K562 (cell line): ENCODE data around the gene ITPR1. TPM values are rescaled to one million over a fixed set of nuclear protein-coding genes. Genes with fewer than 3 reads are reported as not detected.

ENCODE experiments used
- ADNP ChIP-seq: fragments of 200-800 bp; sonication (Bioruptor generic); IDR thresholded peaks from 2 replicates; pipeline ENCODE4 v1.6.1; 2016; ENCODE audit warnings: missing genetic modification characterization, missing compliant biosample characterization
- BCLAF1 ChIP-seq, 2 experiments: fragments of 450-650 bp in 1 of 2; IDR thresholded peaks; 2 replicates each; pipeline ENCODE4 v1.6.1; 2011 to 2017; ENCODE audit warnings: low read depth in 2 of 2, antibody characterized with exemption in 1 of 2, borderline replicate concordance in 1 of 2, low read length in 1 of 2, mild to moderate bottlenecking in 1 of 2, mixed read lengths in 1 of 2; ENCODE audit not compliant: control insufficient read depth in 1 of 2
- DDX20 ChIP-seq: fragments of 450-650 bp; IDR thresholded peaks from 2 replicates; pipeline ENCODE4 v1.6.1; 2016; ENCODE audit warnings: missing genetic modification characterization, low read depth, mild to moderate bottlenecking, missing compliant biosample characterization, moderate library complexity
- DEAF1 ChIP-seq: fragments of 450-650 bp; formaldehyde crosslinking; IDR thresholded peaks from 2 replicates; pipeline ENCODE4 v1.4.0; 2020; ENCODE audit warnings: mild to moderate bottlenecking, moderate library complexity
- ETV1 ChIP-seq: fragments of 450-650 bp; conservative IDR thresholded peaks from 2 replicates; pipeline ENCODE4 v1.6.1; 2016; ENCODE audit warnings: missing genetic modification characterization, control low read depth, low read depth, missing compliant biosample characterization
- GMEB1 ChIP-seq: fragments of 250-450 bp; sonication (Bioruptor Pico); IDR thresholded peaks from 2 replicates; pipeline ENCODE4 v1.4.0; 2020; ENCODE audit warnings: mild to moderate bottlenecking
- ILK ChIP-seq: fragments of 450-650 bp; IDR thresholded peaks from 2 replicates; pipeline ENCODE4 v1.6.1; 2016; ENCODE audit warnings: missing genetic modification characterization, low read depth, mild to moderate bottlenecking, missing compliant biosample characterization, moderate library complexity, borderline replicate concordance
- IRF2 ChIP-seq: sonication (generic); formaldehyde crosslinking; IDR thresholded peaks from 2 replicates; pipeline ENCODE4 v1.8.1; 2022; ENCODE audit warnings: mild to moderate bottlenecking, missing genetic modification reagents
- KLF1 ChIP-seq: fragments of 450-650 bp; IDR thresholded peaks from 2 replicates; pipeline ENCODE4 v1.6.1; 2016; ENCODE audit warnings: missing genetic modification characterization, missing compliant biosample characterization
- LEF1 ChIP-seq: fragments of 450-650 bp; IDR thresholded peaks from 2 replicates; pipeline ENCODE4 v1.6.1; 2016; ENCODE audit warnings: mild to moderate bottlenecking
- MCM7 ChIP-seq, 2 experiments: fragments of 450-650 bp; IDR thresholded peaks; 2 replicates each; pipeline ENCODE4 v1.6.1; 2016 to 2018
- MYC ChIP-seq, 2 experiments: fragments of 250-450 bp in 1 of 2; sonication (Bioruptor Pico) in 1 of 2; IDR thresholded peaks; 2 replicates each; pipeline versions ENCODE4 v1.5.1 to v1.6.1; 2012 to 2021; ENCODE audit warnings: low read depth in 2 of 2, borderline replicate concordance in 1 of 2, improper control_type of control experiment in 1 of 2, low read length in 1 of 2, mild to moderate bottlenecking in 1 of 2, moderate library complexity in 1 of 2
- NFE2 ChIP-seq: IDR thresholded peaks from 2 replicates; pipeline ENCODE4 v1.6.1; 2014; ENCODE audit warnings: antibody characterized with exemption, low read depth
- NFYB ChIP-seq: IDR thresholded peaks from 2 replicates; pipeline ENCODE4 v1.6.1; 2011; ENCODE audit warnings: mild to moderate bottlenecking, moderate library complexity; ENCODE audit not compliant: insufficient read length; ENCODE audit errors: extremely low read depth
- SMARCA5 ChIP-seq: fragments of 450-650 bp; IDR thresholded peaks from 2 replicates; pipeline ENCODE4 v1.6.1; 2016
- TFAM ChIP-seq: fragments of 250-450 bp; sonication (Bioruptor Pico); conservative IDR thresholded peaks from 2 replicates; pipeline ENCODE4 v1.5.0; 2021; ENCODE audit warnings: mild to moderate bottlenecking, moderate library complexity
- ZC3H11A ChIP-seq: IDR thresholded peaks from 2 replicates; pipeline ENCODE4 v1.6.1; 2012; ENCODE audit warnings: low read depth, low read length, improper control_type of control experiment
- ZFX ChIP-seq: sonication (generic); formaldehyde crosslinking; IDR thresholded peaks from 2 replicates; pipeline ENCODE4 v1.8.0; 2022; ENCODE audit warnings: mild to moderate bottlenecking, missing genetic modification reagents, moderate library complexity
- ZNF24 ChIP-seq: fragments of 450-650 bp; IDR thresholded peaks from 2 replicates; pipeline ENCODE4 v1.6.1; 2016
- ZNF253 ChIP-seq: fragments of 250-450 bp; sonication (Bioruptor Pico); conservative IDR thresholded peaks from 2 replicates; pipeline ENCODE4 v1.6.1; 2021; ENCODE audit warnings: mild to moderate bottlenecking
- ZNF282 ChIP-seq: sonication (generic); formaldehyde crosslinking; IDR thresholded peaks from 2 replicates; pipeline ENCODE4 v1.8.1; 2023; ENCODE audit warnings: missing genetic modification reagents
- ZNF449 ChIP-seq: fragments of 250-450 bp; sonication (Bioruptor Pico); IDR thresholded peaks from 2 replicates; pipeline ENCODE4 v1.8.0; 2022; ENCODE audit warnings: moderate library complexity, mild to moderate bottlenecking, inconsistent platforms
- polyA plus RNA-seq, 8 experiments: library from polyadenylated mRNA; depleted of rRNA in 4 of 8; stranded (reverse) in 5 of 8; unstranded in 3 of 8; fragments of >200 nt; fragmentation: Nextera tagmentation in 2 of 8; fragmentation: Illumina TruSeq in 1 of 8; extraction: Ambion mirVana in 2 of 8; extraction: Trizol in 1 of 8; gene quantifications; 2 replicates each; pipeline versions ENCODE4 v1.2.1 to v1.2.3, GENCODE V29; 2011 to 2014; ENCODE audit warnings: inconsistent platforms in 1 of 8, missing spikeins in 1 of 8
- total RNA-seq, 7 experiments: library from RNA; depleted of rRNA in 6 of 7; stranded (reverse); fragments of >200 nt in 6 of 7; fragmentation: Illumina TruSeq in 2 of 7; extraction: Trizol in 2 of 7; gene quantifications; 2 replicates each; pipeline versions ENCODE4 v1.2.1 to v1.2.3, GENCODE V29; 2011 to 2021; ENCODE audit warnings: low replicate concordance in 1 of 7

The ITPR1 gene
- total and polyA plus RNA-seq, 9 of the 15 experiments (the other 6 are each of a cell fraction or from before 2014, with no cell fraction given): 22.4 to 40.0 (median 27.4) TPM

- TF ChIP-seq ETV1 (peak; percentile 44), IRF2 (CRISPR knock-in tag) (no peak), ZNF449 (CRISPR knock-in tag) (no peak), KLF1 (tag) (no peak), ZNF24 (no peak), LEF1 (peak; percentile 78), ZNF282 (CRISPR knock-in tag) (no peak), NFE2 (peak; percentile 80), DEAF1 (CRISPR knock-in tag) (no peak), SMARCA5 (peak; percentile 87), ILK (tag) (no peak), ZFX (CRISPR knock-in tag) (no peak), BCLAF1 (IDR thresholded peaks at IDR 0.05; ENCODE audit: borderline replicate concordance in 1 of 2, control insufficient read depth in 1 of 2, low read depth in 2 of 2, low read length in 1 of 2) (no peak; a peak in 1 of 4 replicates), NFYB (no peak), MCM7 (IDR thresholded peaks at IDR 0.05) (no peak), ZC3H11A (no peak), MYC (IDR thresholded peaks at IDR 0.05; ENCODE audit: low read depth, low read length) (peak; percentile 58; the same call in 1 of the 2 replicates), MYC (CRISPR knock-in tag; IDR thresholded peaks at IDR 0.05; ENCODE audit: borderline replicate concordance, low read depth) (no peak), GMEB1 (no peak), DDX20 (no peak), ADNP (tag) (no peak), TFAM (CRISPR knock-in tag) (no peak), ZNF253 (CRISPR knock-in tag) (no peak)
Measured at GRCh38 chr3:4531478-4532025, 38.4 kb downstream of the ITPR1 start (continued).
